Stromal cell of bone marrow (primary cell): Measurements from ENCODE around the gene RCAN2.

Source experiments
- DNase-seq: peaks from one replicate; pipeline ENCODE4 v3.0.0-alpha.2; 2012; ENCODE audit warnings: low read depth

The RCAN2 gene

GRCh38 chr6:46254946-46255345 lies 236.3 kb downstream of the RCAN2 start:
- no peak for DNase-seq

GRCh38 chr6:46254331-46254730 lies 236.9 kb downstream of the RCAN2 start:
- DNase-seq = no peak

- DNase-seq = no peak
These were observed 239.5 kb downstream of the RCAN2 start for GRCh38 chr6:46251583-46252339.

- DNase-seq = no peak
These were observed 243.1 kb downstream of the RCAN2 start for GRCh38 chr6:46248143-46248542.

GRCh38 chr6:46246727-46247126 lies 244.5 kb downstream of the RCAN2 start:
- DNase-seq = no peak

GRCh38 chr6:46246081-46246480 lies 245.2 kb downstream of the RCAN2 start:
- DNase-seq = peak; percentile 6

GRCh38 chr6:46244670-46245069 lies 246.6 kb downstream of the RCAN2 start:
- no peak for DNase-seq

- no peak for DNase-seq
These were observed 247.5 kb downstream of the RCAN2 start for GRCh38 chr6:46243754-46244153.

GRCh38 chr6:46242921-46243320 lies 248.3 kb downstream of the RCAN2 start:
- no peak for DNase-seq

GRCh38 chr6:46240866-46241565 lies 250.2 kb downstream of the RCAN2 start:
- DNase-seq = no peak

GRCh38 chr6:46236752-46237151 lies 254.5 kb downstream of the RCAN2 start:
- DNase-seq = no peak

GRCh38 chr6:46235242-46235641 lies 256.0 kb downstream of the RCAN2 start:
- no peak for DNase-seq

- no peak for DNase-seq
These were observed 256.5 kb downstream of the RCAN2 start for GRCh38 chr6:46234700-46235099.

- no peak for DNase-seq
These were observed 257.1 kb downstream of the RCAN2 start for GRCh38 chr6:46234156-46234556.

- no peak for DNase-seq
These were observed 258.1 kb downstream of the RCAN2 start for GRCh38 chr6:46233129-46233528.

GRCh38 chr6:46222286-46222685 lies 269.0 kb downstream of the RCAN2 start:
- DNase-seq = no peak

GRCh38 chr6:46221222-46221793 lies 269.9 kb downstream of the RCAN2 start:
- peak; percentile 36 for DNase-seq

GRCh38 chr6:46220352-46221221 lies 270.7 kb downstream of the RCAN2 start:
- DNase-seq = no peak

GRCh38 chr6:46219661-46220060 lies 271.6 kb downstream of the RCAN2 start:
- no peak for DNase-seq

GRCh38 chr6:46218457-46218856 lies 272.8 kb downstream of the RCAN2 start:
- DNase-seq = no peak

GRCh38 chr6:46217671-46218131 lies 273.5 kb downstream of the RCAN2 start:
- no peak for DNase-seq

- DNase-seq = no peak
These were observed 274.4 kb downstream of the RCAN2 start for GRCh38 chr6:46216879-46217278.
